Keratinocyte (primary cell): ENCODE data around the gene PSTPIP2. TPM values are rescaled to one million over a fixed set of nuclear protein-coding genes. Genes with fewer than 3 reads are reported as not detected.
A peak's percentile ranks its signal among the peaks of the same experiment; 100 is the strongest.

Experiments
- DNase-seq: peaks from one replicate; pipeline ENCODE4 v3.0.0-alpha.2; 2011; ENCODE audit warnings: low read depth, missing footprints, low spot score
- FAIRE-seq: peaks from 2 replicates; lab custom pipeline; 2011; peaks lifted over from hg19 to GRCh38; lab: Jason Lieb, UNC
- H2AFZ ChIP-seq: 2 replicates; pipeline ENCODE4 v1.6.0; 2012; ENCODE audit warnings: low read length, control low read depth, inconsistent platforms; ENCODE audit not compliant: control insufficient read depth
- H3K27ac ChIP-seq: 2 replicates; pipeline ENCODE4 v1.5.1; 2011; ENCODE audit warnings: low read length; ENCODE audit not compliant: control insufficient read depth, insufficient read depth
- H3K27me3 ChIP-seq: 3 replicates; pipeline ENCODE4 v1.6.0; 2011; ENCODE audit warnings: low read length; ENCODE audit not compliant: control insufficient read depth, insufficient read depth; ENCODE audit errors: extremely low read depth
- H3K36me3 ChIP-seq, 2 experiments: 2 replicates in 1 of 2; 3 replicates in 1 of 2; pipeline ENCODE4 v1.5.1; 2011; ENCODE audit warnings: low read length in 2 of 2, mild to moderate bottlenecking in 1 of 2; ENCODE audit not compliant: control insufficient read depth in 2 of 2, insufficient read depth in 2 of 2; ENCODE audit errors: extremely low read depth in 1 of 2
- H3K4me1 ChIP-seq: 3 replicates; pipeline ENCODE4 v1.5.1; 2011; ENCODE audit warnings: low read length; ENCODE audit not compliant: control insufficient read depth, insufficient read depth; ENCODE audit errors: extremely low read depth
- H3K4me2 ChIP-seq: 3 replicates; pipeline ENCODE4 v1.6.0; 2011; ENCODE audit warnings: low read depth, low read length; ENCODE audit not compliant: control insufficient read depth, insufficient read depth; ENCODE audit errors: extremely low read depth
- H3K4me3 ChIP-seq, 3 experiments: fragments of 200-600 bp in 1 of 3; sonication (generic) in 1 of 3; 2 replicates in 2 of 3; 3 replicates in 1 of 3; pipeline ENCODE4 v1.5.1; 2011 to 2016; ENCODE audit warnings: low read length in 3 of 3, mild to moderate bottlenecking in 3 of 3, control low read depth in 2 of 3, inconsistent platforms in 1 of 3, low read depth in 1 of 3, mixed read lengths in 1 of 3, mixed run types in 1 of 3, moderate library complexity in 1 of 3; ENCODE audit not compliant: control insufficient read depth in 2 of 3, insufficient read depth in 2 of 3; ENCODE audit errors: extremely low read depth in 1 of 3
- H3K79me2 ChIP-seq: 2 replicates; pipeline ENCODE4 v1.6.0; 2012; ENCODE audit warnings: low read length; ENCODE audit not compliant: control insufficient read depth, insufficient read depth
- H3K9ac ChIP-seq: 3 replicates; pipeline ENCODE4 v1.6.0; 2011; ENCODE audit warnings: low read length; ENCODE audit not compliant: control insufficient read depth, insufficient read depth; ENCODE audit errors: extremely low read depth
- H3K9me1 ChIP-seq: 3 replicates; pipeline ENCODE4 v1.6.0; 2011; ENCODE audit warnings: low read length; ENCODE audit not compliant: control insufficient read depth, insufficient read depth; ENCODE audit errors: extremely low read depth
- H3K9me3 ChIP-seq: 2 replicates; pipeline ENCODE4 v1.5.1; 2012; ENCODE audit warnings: low read depth, low read length; ENCODE audit not compliant: control insufficient read depth
- H4K20me1 ChIP-seq: 3 replicates; pipeline ENCODE4 v1.6.0; 2011; ENCODE audit warnings: low read length; ENCODE audit not compliant: control insufficient read depth, insufficient read depth; ENCODE audit errors: extremely low read depth
- CTCF ChIP-seq, 3 experiments: IDR thresholded peaks in 1 of 3; conservative IDR thresholded peaks in 1 of 3; optimal IDR thresholded peaks in 1 of 3; 2 replicates in 2 of 3; 3 replicates in 1 of 3; pipeline versions ENCODE3 to v1.5.1; 2011; ENCODE audit warnings: low read length in 3 of 3, mild to moderate bottlenecking in 3 of 3, moderate library complexity in 2 of 3, control low read depth in 1 of 3, inconsistent platforms in 1 of 3; ENCODE audit not compliant: insufficient read depth in 2 of 3; ENCODE audit errors: extremely low read depth in 1 of 3
- EZH2 ChIP-seq: IDR thresholded peaks from one replicate; pipeline ENCODE4 v1.6.1; 2012; ENCODE audit warnings: inconsistent platforms, mild to moderate bottlenecking, low read length, moderate library complexity
- dilution Hi-C: fragments of 300-500 bp; cut with MboI; formaldehyde crosslinking; loops from one replicate; pipeline ENCODE4 v1.7.0; 2020; ENCODE audit warnings: low sequenced_read_pairs; ENCODE audit not compliant: extremely low pct_ligation_motif_present
- polyA plus RNA-seq, 5 experiments: library from polyadenylated mRNA; depleted of rRNA in 3 of 5; stranded (reverse) in 3 of 5; stranded (forward) in 1 of 5; unstranded in 1 of 5; fragments of >200 nt; gene quantifications; 1 replicate in 1 of 5; 2 replicates in 3 of 5; 3 replicates in 1 of 5; pipeline versions ENCODE4 v1.2.1 to v1.2.3, GENCODE V29; 2011 to 2012; ENCODE audit warnings: missing spikeins in 2 of 5, low read depth in 1 of 5, low replicate concordance in 1 of 5

PSTPIP2 gene
- polyA plus RNA-seq, 1 donor (not counting 4 experiments of a cell fraction or from before 2014, with no cell fraction given), result 27.3 TPM

DNA sequence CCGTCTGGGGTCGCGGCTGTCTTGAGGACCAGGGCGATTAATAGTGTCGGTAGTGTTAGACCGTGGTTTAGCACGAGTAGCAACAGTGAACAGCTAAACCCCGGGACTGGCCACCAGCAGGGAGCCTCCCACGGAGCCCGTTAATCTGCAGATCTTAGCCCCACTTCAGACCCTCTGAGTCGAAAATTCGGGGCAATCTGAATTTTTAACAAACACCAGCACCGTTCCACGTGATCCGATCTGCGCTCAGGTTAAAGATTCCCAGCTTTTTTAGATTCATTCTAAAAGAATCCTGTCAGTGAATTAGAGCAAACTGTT is 26.5 kb upstream of the PSTPIP2 start:
- Histone ChIP-seq H4K20me1 (no peaks in the 10 kb centered on the region), H3K4me1 (peaks cover 10% of the 10 kb centered on the region), H3K27me3 (no peaks in the 10 kb centered on the region), H3K9me3 (no peaks in the 10 kb centered on the region), H3K79me2 (peaks cover 44% of the 10 kb centered on the region), H3K27ac (peak overlapping the region; percentile 92), H3K4me2 (peak overlapping the region; percentile 69), H3K4me3 (peak overlapping the region; percentile 72 to 99 (median 97)), H3K36me3 (peaks cover under 1 to 6% of the 10 kb centered on the region in 2 experiments), H3K9ac (peak overlapping the region; percentile 98), H2AFZ (peak overlapping the region; percentile 91), H3K9me1 (no peaks in the 10 kb centered on the region)
- dilution Hi-C loops, result no loop called here
- DNase-seq, result no peak
- no peak for FAIRE-seq
- no peak for TF ChIP-seq EZH2

DNA sequence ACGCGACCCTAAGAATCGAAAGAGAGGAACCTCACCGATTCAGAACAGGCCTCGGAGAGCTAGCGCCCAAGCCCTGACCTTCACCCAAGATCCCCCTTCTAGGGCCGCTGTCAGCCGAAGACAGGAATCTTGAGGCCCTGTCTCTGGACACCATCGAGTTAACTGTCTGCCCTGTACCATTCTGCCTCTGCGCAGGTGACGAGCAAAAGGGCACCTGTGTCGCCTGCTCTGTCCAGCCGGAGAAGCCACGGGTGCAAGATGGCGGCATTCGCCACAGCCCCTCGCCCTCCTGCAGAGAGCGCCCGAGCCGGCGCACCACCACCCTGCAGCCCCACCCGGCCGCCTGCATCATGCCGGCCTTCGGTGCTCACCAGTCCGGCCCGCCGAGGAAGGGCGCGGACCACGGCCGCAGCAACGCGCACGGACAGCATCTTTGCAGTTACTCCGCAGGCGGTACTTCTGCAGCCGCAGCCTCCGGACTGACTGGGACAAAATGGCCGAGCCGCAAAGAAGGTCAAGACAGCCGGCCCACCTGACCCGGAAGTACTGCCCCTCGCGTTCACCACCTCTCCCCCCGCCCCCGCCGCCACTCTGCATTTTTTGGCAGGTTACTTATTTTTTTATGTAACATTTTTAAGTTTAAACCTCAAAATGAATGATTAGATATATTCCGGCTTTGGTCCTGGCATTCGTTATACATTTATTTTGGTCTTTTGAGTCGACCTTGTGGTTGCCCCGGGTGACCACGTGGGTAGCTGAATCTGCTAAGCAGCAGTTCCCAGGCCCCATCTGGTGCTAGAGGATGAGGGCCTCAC is 25.9 kb upstream of the PSTPIP2 start, which contains the start of gene ATP5F1A:
ATP5F1A (minus strand) TSS at position 496 of the 815 bp plus-strand sequence; CDS start at position 431, 65 bp downstream.
- no peak for FAIRE-seq
- DNase-seq, result no peak
- Histone ChIP-seq H3K4me2 (peak within 1 kb of the TSS; percentile 97), H2AFZ (peak within 1 kb of the TSS; percentile 96), H3K4me1 (peaks cover 10% of the 10 kb centered on the region), H3K27ac (peak within 1 kb of the TSS; percentile 92), H3K9me3 (no peaks in the 10 kb centered on the region), H3K9ac (peak within 1 kb of the TSS; percentile 98), H4K20me1 (no peaks in the 10 kb centered on the region), H3K79me2 (peaks cover 49% of the 10 kb centered on the region), H3K27me3 (no peaks in the 10 kb centered on the region), H3K4me3 (peak within 1 kb of the TSS; percentile 72 to 99 (median 97)), H3K36me3 (peaks cover 4 to 11% of the 10 kb centered on the region in 2 experiments), H3K9me1 (no peaks in the 10 kb centered on the region)
- dilution Hi-C loops, result no loop called here
- TF ChIP-seq EZH2 (no peak), CTCF (optimal IDR thresholded peaks at IDR 0.05 in 1 of 3, IDR thresholded peaks at IDR 0.05 in 1 of 3, conservative IDR thresholded peaks at IDR 0.05 in 1 of 3; ENCODE audit: extremely low read depth in 1 of 3, insufficient read depth in 2 of 3, low read length in 3 of 3) (peak in 1 of 3 experiments; percentile 19)
